ENCODE measurements around the gene POU2AF2.

The POU2AF2 gene

DNA sequence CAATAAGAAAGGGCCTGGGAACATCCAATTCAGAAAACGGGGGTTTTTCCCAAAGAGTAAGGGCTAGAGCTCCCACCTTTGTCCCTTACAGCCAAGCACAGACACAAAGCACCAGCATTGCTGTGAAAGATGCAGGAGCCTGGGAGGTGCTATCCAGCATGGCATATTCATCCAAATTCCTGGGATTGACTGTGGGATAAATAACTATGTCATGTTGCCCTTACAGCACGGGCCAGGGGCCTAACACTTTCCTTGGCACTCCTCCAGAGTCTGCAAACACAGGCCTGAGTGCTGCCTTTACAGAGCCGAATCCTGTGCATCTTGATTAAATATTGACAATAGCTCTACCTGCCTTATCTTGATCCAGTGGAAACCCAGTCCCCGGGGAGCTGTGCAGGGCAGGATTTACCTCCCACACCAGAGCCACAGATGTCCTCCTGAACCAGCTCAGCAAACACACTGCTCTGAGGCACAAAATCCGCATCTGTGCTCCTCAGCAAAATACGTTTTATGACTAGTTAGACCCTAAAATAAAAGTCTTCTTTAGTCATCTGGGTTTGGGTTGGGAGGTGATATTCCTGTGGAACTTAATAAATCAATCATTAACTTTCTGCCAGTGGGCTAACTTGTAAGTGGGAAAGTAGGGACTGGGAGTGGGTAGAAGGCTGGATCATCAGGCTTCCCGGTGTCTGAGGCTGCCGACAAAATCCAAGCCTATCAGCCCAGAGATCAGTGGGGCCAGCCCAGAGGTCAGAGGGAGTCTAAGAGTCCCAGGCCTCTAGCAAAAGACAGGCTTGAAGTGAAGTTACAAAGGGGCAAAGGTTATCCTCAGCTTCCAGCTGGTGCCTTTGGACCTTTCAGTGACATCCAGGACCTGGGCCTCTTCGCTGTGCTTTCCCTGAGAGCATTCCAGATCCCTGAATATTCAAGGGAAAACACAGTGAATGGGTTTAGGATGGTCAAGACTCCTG lies 89.3 kb downstream of the POU2AF2 start (continued):
- TF ChIP-seq, protein P1, sequence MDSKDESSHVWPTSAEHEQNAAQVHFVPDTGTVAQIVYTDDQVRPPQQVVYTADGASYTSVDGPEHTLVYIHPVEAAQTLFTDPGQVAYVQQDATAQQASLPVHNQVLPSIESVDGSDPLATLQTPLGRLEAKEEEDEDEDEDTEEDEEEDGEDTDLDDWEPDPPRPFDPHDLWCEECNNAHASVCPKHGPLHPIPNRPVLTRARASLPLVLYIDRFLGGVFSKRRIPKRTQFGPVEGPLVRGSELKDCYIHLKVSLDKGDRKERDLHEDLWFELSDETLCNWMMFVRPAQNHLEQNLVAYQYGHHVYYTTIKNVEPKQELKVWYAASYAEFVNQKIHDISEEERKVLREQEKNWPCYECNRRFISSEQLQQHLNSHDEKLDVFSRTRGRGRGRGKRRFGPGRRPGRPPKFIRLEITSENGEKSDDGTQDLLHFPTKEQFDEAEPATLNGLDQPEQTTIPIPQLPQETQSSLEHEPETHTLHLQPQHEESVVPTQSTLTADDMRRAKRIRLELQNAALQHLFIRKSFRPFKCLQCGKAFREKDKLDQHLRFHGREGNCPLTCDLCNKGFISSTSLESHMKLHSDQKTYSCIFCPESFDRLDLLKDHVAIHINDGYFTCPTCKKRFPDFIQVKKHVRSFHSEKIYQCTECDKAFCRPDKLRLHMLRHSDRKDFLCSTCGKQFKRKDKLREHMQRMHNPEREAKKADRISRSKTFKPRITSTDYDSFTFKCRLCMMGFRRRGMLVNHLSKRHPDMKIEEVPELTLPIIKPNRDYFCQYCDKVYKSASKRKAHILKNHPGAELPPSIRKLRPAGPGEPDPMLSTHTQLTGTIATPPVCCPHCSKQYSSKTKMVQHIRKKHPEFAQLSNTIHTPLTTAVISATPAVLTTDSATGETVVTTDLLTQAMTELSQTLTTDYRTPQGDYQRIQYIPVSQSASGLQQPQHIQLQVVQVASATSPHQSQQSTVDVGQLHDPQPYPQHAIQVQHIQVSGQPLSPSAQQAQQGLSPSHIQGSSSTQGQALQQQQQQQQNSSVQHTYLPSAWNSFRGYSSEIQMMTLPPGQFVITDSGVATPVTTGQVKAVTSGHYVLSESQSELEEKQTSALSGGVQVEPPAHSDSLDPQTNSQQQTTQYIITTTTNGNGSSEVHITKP (tag by site-specific recombination; IDR thresholded peaks at IDR 0.05), result peak; percentile 86
- TF ChIP-seq BCL11A (tag by site-specific recombination; IDR thresholded peaks at IDR 0.05; ENCODE audit: low read depth) (no peak), ZBTB20 (tag by site-specific recombination; IDR thresholded peaks at IDR 0.05) (no peak; the same call in 1 of the 2 replicates), GLIS1 (tag by site-specific recombination; IDR thresholded peaks at IDR 0.05) (peak; percentile 64), ZNF341 (tag by site-specific recombination; IDR thresholded peaks at IDR 0.05; ENCODE audit: low read depth) (no peak), OVOL3 (tag by site-specific recombination; IDR thresholded peaks at IDR 0.05) (no peak), RBAK (tag by site-specific recombination; IDR thresholded peaks at IDR 0.05) (no peak), ZNF560 (tag by site-specific recombination; IDR thresholded peaks at IDR 0.05; ENCODE audit: borderline replicate concordance) (no peak), ZNF707 (tag by site-specific recombination; IDR thresholded peaks at IDR 0.05) (no peak), ZNF843 (tag by site-specific recombination; IDR thresholded peaks at IDR 0.05) (peak; percentile 26; the same call in 1 of the 2 replicates), ZNF521 (tag by site-specific recombination; IDR thresholded peaks at IDR 0.05) (no peak), FEZF1 (tag by site-specific recombination; IDR thresholded peaks at IDR 0.05) (peak; percentile 27; the same call in 1 of the 2 replicates), SP7 (tag by site-specific recombination; IDR thresholded peaks at IDR 0.05) (no peak), ZNF404 (tag by site-specific recombination; IDR thresholded peaks at IDR 0.05) (0 out of 2 replicates have a peak, but pooled peaks have one; percentile 26), MZF1 (tag by site-specific recombination; IDR thresholded peaks at IDR 0.05; ENCODE audit: borderline replicate concordance) (peak; percentile 64; the same call in 1 of the 2 replicates), ZNF76 (tag by site-specific recombination; IDR thresholded peaks at IDR 0.05; ENCODE audit: borderline replicate concordance, low read depth) (no peak), TRIM28 (IDR thresholded peaks at IDR 0.05; ENCODE audit: borderline replicate concordance, low read length) (peak; percentile 55; the same call in 1 of the 2 replicates), ZNF555 (tag by site-specific recombination; conservative IDR thresholded peaks at IDR 0.05) (no peak), ZNF121 (tag by site-specific recombination; IDR thresholded peaks at IDR 0.05) (peak; percentile 53; the same call in 1 of the 2 replicates), ZNF416 (tag by site-specific recombination; IDR thresholded peaks at IDR 0.05) (no peak), ZNF423 (tag by site-specific recombination; IDR thresholded peaks at IDR 0.05) (0 out of 2 replicates have a peak, but pooled peaks have one; percentile 41), ZNF514 (tag by site-specific recombination; IDR thresholded peaks at IDR 0.05) (no peak)
- TF ChIP-seq, protein P2, sequence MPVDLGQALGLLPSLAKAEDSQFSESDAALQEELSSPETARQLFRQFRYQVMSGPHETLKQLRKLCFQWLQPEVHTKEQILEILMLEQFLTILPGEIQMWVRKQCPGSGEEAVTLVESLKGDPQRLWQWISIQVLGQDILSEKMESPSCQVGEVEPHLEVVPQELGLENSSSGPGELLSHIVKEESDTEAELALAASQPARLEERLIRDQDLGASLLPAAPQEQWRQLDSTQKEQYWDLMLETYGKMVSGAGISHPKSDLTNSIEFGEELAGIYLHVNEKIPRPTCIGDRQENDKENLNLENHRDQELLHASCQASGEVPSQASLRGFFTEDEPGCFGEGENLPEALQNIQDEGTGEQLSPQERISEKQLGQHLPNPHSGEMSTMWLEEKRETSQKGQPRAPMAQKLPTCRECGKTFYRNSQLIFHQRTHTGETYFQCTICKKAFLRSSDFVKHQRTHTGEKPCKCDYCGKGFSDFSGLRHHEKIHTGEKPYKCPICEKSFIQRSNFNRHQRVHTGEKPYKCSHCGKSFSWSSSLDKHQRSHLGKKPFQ (tag by site-specific recombination; IDR thresholded peaks at IDR 0.05), result no peak
- TF ChIP-seq, protein P3, sequence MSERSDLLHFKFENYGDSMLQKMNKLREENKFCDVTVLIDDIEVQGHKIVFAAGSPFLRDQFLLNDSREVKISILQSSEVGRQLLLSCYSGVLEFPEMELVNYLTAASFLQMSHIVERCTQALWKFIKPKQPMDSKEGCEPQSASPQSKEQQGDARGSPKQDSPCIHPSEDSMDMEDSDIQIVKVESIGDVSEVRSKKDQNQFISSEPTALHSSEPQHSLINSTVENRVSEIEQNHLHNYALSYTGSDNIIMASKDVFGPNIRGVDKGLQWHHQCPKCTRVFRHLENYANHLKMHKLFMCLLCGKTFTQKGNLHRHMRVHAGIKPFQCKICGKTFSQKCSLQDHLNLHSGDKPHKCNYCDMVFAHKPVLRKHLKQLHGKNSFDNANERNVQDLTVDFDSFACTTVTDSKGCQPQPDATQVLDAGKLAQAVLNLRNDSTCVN (tag by site-specific recombination; optimal IDR thresholded peaks at IDR 0.05), result no peak
- TF ChIP-seq, protein P4, sequence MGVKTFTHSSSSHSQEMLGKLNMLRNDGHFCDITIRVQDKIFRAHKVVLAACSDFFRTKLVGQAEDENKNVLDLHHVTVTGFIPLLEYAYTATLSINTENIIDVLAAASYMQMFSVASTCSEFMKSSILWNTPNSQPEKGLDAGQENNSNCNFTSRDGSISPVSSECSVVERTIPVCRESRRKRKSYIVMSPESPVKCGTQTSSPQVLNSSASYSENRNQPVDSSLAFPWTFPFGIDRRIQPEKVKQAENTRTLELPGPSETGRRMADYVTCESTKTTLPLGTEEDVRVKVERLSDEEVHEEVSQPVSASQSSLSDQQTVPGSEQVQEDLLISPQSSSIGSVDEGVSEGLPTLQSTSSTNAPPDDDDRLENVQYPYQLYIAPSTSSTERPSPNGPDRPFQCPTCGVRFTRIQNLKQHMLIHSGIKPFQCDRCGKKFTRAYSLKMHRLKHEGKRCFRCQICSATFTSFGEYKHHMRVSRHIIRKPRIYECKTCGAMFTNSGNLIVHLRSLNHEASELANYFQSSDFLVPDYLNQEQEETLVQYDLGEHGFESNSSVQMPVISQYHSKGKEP (tag by site-specific recombination; IDR thresholded peaks at IDR 0.05), result peak; percentile 29; the same call in 1 of the 2 replicates
- TF ChIP-seq, protein P5, sequence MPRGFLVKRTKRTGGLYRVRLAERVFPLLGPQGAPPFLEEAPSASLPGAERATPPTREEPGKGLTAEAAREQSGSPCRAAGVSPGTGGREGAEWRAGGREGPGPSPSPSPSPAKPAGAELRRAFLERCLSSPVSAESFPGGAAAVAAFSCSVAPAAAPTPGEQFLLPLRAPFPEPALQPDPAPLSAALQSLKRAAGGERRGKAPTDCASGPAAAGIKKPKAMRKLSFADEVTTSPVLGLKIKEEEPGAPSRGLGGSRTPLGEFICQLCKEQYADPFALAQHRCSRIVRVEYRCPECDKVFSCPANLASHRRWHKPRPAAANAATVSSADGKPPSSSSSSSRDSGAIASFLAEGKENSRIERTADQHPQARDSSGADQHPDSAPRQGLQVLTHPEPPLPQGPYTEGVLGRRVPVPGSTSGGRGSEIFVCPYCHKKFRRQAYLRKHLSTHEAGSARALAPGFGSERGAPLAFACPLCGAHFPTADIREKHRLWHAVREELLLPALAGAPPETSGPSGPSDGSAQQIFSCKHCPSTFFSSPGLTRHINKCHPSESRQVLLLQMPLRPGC (tag by site-specific recombination; IDR thresholded peaks at IDR 0.05), result no peak
- TF ChIP-seq, protein P6, sequence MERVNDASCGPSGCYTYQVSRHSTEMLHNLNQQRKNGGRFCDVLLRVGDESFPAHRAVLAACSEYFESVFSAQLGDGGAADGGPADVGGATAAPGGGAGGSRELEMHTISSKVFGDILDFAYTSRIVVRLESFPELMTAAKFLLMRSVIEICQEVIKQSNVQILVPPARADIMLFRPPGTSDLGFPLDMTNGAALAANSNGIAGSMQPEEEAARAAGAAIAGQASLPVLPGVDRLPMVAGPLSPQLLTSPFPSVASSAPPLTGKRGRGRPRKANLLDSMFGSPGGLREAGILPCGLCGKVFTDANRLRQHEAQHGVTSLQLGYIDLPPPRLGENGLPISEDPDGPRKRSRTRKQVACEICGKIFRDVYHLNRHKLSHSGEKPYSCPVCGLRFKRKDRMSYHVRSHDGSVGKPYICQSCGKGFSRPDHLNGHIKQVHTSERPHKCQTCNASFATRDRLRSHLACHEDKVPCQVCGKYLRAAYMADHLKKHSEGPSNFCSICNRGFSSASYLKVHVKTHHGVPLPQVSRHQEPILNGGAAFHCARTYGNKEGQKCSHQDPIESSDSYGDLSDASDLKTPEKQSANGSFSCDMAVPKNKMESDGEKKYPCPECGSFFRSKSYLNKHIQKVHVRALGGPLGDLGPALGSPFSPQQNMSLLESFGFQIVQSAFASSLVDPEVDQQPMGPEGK (tag by site-specific recombination; IDR thresholded peaks at IDR 0.05), result 0 out of 2 replicates have a peak, but pooled peaks have one; percentile 29

All from HEK293 (cell line).